Gastrocnemius medialis (tissue), 4 donors: ENCODE measurements around the gene CXCL6. TPM values are rescaled to one million over a fixed set of nuclear protein-coding genes. Genes with fewer than 3 reads are reported as not detected.

Source experiments
- ATAC-seq, 2 donors: fragments of 150-250 bp; one replicate each; pipeline ENCODE4 v1.9.1; 2016
- DNase-seq, 2 donors: peaks; one replicate each; pipeline ENCODE4 v3.0.0-alpha.2; 2019
- H3K27ac ChIP-seq, 4 donors: fragments of 200-600 bp; sonication (generic); 1 replicate in 1 of 4; 2 replicates in 3 of 4; pipeline ENCODE4 v1.5.1; 2016 to 2018; ENCODE audit warnings: mild to moderate bottlenecking in 2 of 4, moderate library complexity in 1 of 4
- H3K27me3 ChIP-seq, 3 donors: fragments of 200-600 bp; sonication (generic) in 2 of 3; 1 replicate in 1 of 3; 2 replicates in 2 of 3; pipeline versions ENCODE4 v1.5.1 to v1.6.0; 2016 to 2019; ENCODE audit warnings: mild to moderate bottlenecking in 1 of 3, moderate library complexity in 1 of 3
- H3K36me3 ChIP-seq, 2 donors: fragments of 200-600 bp; sonication (generic) in 1 of 2; one replicate each; pipeline ENCODE4 v1.5.1; 2017 to 2018
- H3K4me1 ChIP-seq, 2 donors: fragments of 200-600 bp; sonication (generic) in 1 of 2; one replicate each; pipeline ENCODE4 v1.5.1; 2016 to 2017; ENCODE audit warnings: mild to moderate bottlenecking in 2 of 2
- H3K4me3 ChIP-seq, 4 donors: fragments of 200-600 bp; sonication (generic) in 3 of 4; 1 replicate in 1 of 4; 2 replicates in 3 of 4; pipeline ENCODE4 v1.5.1; 2016 to 2019; ENCODE audit warnings: mild to moderate bottlenecking in 2 of 4
- H3K9me3 ChIP-seq, 3 donors: fragments of 200-600 bp; sonication (generic) in 2 of 3; 1 replicate in 1 of 3; 2 replicates in 2 of 3; pipeline ENCODE4 v1.5.1; 2016 to 2019
- POLR2A ChIP-seq, 2 donors: fragments of 450-650 bp; IDR thresholded peaks; one replicate each; pipeline ENCODE4 v1.6.1; 2017; ENCODE audit warnings: antibody characterized with exemption in 2 of 2, mild to moderate bottlenecking in 2 of 2, moderate library complexity in 2 of 2
- in situ Hi-C, 4 donors: fragments of 200-750 bp; cut with MboI; loops; one replicate each; pipeline versions ENCODE4 v1.15.0 to v1.8.0; 2017; ENCODE audit warnings: low sequenced_read_pairs in 4 of 4
- intact Hi-C: fragments of 100-400 bp; cut with DNase I; formaldehyde crosslinking; loops from one replicate; pipeline ENCODE4 v1.15.1; 2023; ENCODE audit warnings: low total_unique reads
- total RNA-seq, 4 donors: library from RNA; depleted of rRNA; stranded (reverse); fragments of >200 nt; gene quantifications; one replicate each; pipeline versions ENCODE4 v1.1.0 to v1.2.3, GENCODE V29; 2016
- TF ChIP-seq, protein P1 (sequence below), 5 experiments: fragments of 450-650 bp in 3 of 5; fragments of 200-600 bp in 2 of 5; sonication (generic) in 2 of 5; IDR thresholded peaks in 4 of 5; conservative IDR thresholded peaks in 1 of 5; 1 replicate in 4 of 5; 2 replicates in 1 of 5; pipeline ENCODE4 v1.5.1; 2016 to 2019; ENCODE audit warnings: antibody characterized with exemption in 5 of 5, mild to moderate bottlenecking in 3 of 5, moderate library complexity in 3 of 5

CXCL6 gene
- total RNA-seq, 4 donors from 2014 or later: 3.7 TPM; not detected in 3

DNA sequence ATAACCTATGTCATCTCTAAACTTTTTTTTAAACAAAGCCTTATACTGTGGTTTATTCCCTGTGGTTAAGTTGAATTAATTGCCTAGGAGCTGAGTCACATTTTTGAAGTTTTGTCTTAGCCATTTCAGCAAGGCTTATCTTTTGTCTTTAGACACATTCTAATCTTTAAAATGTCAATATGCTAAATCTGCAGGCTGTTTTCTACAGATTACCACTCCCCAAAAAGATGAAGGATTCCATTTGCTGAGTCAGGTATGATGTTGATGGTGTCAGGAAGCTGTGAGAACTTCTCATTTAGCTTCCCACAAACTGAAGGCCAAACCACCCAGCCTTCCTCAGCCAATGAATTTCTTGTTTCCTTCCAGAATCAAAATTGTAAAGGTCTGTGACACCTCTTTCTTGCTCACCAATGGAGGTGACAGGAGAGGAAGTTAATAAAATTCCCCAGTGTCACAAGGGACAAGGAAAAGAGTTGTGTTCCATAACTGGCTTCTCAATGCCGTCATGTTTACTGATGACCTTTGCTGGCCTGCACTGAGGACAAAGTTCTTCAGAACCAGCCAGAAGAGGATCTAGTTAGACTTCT, 3.7 kb upstream of the CXCL6 start:
- Histone ChIP-seq H3K9me3 (no peaks in the 10 kb centered on the region), H3K4me3 (no peak overlapping the region), H3K27me3 (peaks cover 0 to 5% (median 3%) of the 10 kb centered on the region in 3 donors), H3K36me3 (no peaks in the 10 kb centered on the region), H3K4me1 (no peaks in the 10 kb centered on the region), H3K27ac (no peak overlapping the region)
- TF ChIP-seq, protein P1, sequence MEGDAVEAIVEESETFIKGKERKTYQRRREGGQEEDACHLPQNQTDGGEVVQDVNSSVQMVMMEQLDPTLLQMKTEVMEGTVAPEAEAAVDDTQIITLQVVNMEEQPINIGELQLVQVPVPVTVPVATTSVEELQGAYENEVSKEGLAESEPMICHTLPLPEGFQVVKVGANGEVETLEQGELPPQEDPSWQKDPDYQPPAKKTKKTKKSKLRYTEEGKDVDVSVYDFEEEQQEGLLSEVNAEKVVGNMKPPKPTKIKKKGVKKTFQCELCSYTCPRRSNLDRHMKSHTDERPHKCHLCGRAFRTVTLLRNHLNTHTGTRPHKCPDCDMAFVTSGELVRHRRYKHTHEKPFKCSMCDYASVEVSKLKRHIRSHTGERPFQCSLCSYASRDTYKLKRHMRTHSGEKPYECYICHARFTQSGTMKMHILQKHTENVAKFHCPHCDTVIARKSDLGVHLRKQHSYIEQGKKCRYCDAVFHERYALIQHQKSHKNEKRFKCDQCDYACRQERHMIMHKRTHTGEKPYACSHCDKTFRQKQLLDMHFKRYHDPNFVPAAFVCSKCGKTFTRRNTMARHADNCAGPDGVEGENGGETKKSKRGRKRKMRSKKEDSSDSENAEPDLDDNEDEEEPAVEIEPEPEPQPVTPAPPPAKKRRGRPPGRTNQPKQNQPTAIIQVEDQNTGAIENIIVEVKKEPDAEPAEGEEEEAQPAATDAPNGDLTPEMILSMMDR (IDR thresholded peaks at IDR 0.05 in 4 of 5, conservative IDR thresholded peaks at IDR 0.05 in 1 of 5): no peak
- no peak for TF ChIP-seq POLR2A (IDR thresholded peaks at IDR 0.05)
- in situ Hi-C loops (no loop called here), intact Hi-C loops (loop anchor here (5.0 kb wide), 1 partner anchor 55 kb away; no protein-coding TSS in a partner anchor)
- DNase-seq: no peak
- no peak for ATAC-seq

DNA sequence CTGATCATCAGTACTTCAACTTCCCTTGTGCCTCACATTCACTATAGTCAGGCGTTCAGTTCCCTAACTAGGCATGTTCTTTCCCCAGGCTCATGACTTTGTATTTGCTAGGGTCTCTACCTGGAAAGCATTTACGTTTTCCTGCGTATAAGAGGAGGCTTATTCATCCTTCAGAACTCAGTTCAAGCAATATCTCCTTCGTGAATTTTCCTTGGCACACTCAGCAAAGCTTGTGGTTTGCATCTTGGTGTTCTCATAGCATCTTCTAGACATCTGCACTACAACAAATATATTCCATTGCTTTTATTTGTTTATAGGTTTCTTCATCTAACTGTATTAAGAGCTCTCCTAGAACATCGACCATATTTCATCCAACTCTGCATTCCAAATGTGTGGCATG, 2.6 kb downstream of the CXCL6 start:
- H3K9me3 ChIP-seq: no peaks in the 10 kb centered on the region
- H3K36me3 ChIP-seq: no peaks in the 10 kb centered on the region
- DNase-seq (no peak), ATAC-seq (no peak)
- intact Hi-C loops: no loop called here
- H3K4me1 ChIP-seq: no peaks in the 10 kb centered on the region
- in situ Hi-C loops: no loop called here
- H3K27me3 ChIP-seq: peaks cover 0 to 10% (median 4%) of the 10 kb centered on the region in 3 donors
- no peak overlapping the region for H3K4me3 ChIP-seq
- TF ChIP-seq, protein P1 (IDR thresholded peaks at IDR 0.05 in 4 of 5, conservative IDR thresholded peaks at IDR 0.05 in 1 of 5): no peak
- no peak for TF ChIP-seq POLR2A (IDR thresholded peaks at IDR 0.05)
- no peak overlapping the region for H3K27ac ChIP-seq

DNA sequence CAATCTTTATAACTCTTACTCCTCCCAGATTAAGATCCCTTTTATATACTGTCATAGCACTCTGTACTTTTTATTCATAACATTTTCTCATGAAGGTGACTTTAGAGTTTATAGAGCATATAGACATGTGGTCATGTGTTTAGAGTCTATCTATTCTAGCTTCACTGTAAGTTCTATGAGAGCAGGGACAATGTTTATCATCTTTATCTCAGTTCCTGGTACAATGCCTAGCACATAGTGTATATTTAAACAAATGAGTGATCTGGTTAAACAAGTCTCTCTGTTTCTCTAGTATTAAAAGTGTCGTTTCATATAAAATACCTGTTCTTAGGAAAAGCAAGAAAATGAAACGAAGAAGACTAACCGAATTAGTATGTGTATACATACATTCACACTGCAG, 3.2 kb downstream of the CXCL6 start:
- Histone ChIP-seq H3K4me3 (no peak overlapping the region), H3K36me3 (no peaks in the 10 kb centered on the region), H3K9me3 (no peaks in the 10 kb centered on the region), H3K27ac (no peak overlapping the region), H3K4me1 (no peaks in the 10 kb centered on the region), H3K27me3 (peaks cover 0 to 10% (median 4%) of the 10 kb centered on the region in 3 donors)
- DNase-seq (no peak), ATAC-seq (no peak)
- TF ChIP-seq POLR2A (IDR thresholded peaks at IDR 0.05): no peak
- TF ChIP-seq, protein P1 (IDR thresholded peaks at IDR 0.05 in 4 of 5, conservative IDR thresholded peaks at IDR 0.05 in 1 of 5): no peak
- intact Hi-C loops: no loop called here
- in situ Hi-C loops: no loop called here

DNA sequence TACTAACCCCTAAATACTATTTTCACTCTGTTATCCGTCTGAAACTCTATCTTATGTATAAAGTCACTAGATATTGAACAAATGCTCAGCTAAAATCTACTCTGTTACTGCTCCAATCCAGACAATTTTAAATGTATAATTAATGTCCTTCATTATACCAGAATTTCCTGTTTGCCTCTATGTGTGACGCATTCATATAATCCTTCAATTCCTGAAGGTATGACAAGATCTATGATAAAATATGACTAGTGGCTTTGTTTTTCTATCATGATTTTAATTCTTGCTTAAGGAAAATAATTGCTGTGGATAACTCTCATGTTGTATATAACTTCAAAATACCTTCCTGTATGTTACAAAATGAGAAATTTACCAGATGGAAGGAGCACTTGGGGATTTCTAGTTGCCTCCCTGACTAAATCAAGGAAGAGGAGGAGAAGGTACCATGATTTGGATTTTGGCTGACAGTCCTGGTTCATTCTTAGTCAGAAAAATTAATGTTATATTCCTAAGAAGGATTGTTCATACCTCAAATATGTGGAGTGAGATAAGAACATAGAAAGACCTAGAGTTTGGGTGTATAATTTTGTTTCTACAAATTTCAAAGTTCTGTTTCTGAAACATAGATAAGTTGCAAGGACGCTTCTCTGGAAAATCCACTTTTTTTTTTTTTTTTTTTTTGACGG, 4.9 kb downstream of the CXCL6 start:
- peaks cover 0 to 10% (median 4%) of the 10 kb centered on the region in 3 donors for H3K27me3 ChIP-seq
- DNase-seq: no peak
- H3K4me1 ChIP-seq: no peaks in the 10 kb centered on the region
- no peaks in the 10 kb centered on the region for H3K36me3 ChIP-seq
- no peak overlapping the region for H3K4me3 ChIP-seq
- no peaks in the 10 kb centered on the region for H3K9me3 ChIP-seq
- in situ Hi-C loops (no loop called here), intact Hi-C loops (no loop called here)
- ATAC-seq: no peak
- no peak overlapping the region for H3K27ac ChIP-seq
- TF ChIP-seq POLR2A (IDR thresholded peaks at IDR 0.05): no peak
- TF ChIP-seq, protein P1 (IDR thresholded peaks at IDR 0.05 in 4 of 5, conservative IDR thresholded peaks at IDR 0.05 in 1 of 5): no peak
